Smooth muscle cell of trachea (primary cell): ENCODE measurements around the gene MMP12. TPM values are rescaled to one million over a fixed set of nuclear protein-coding genes. Genes with fewer than 3 reads are reported as not detected.

ENCODE experiments used
- total RNA-seq: library from RNA; depleted of rRNA; stranded (reverse); fragments of >200 nt; gene quantifications from 2 replicates; pipeline ENCODE4 v1.2.1, GENCODE V29; 2014

The MMP12 gene
- 0.44 and 1.8 TPM in 2 replicates for total RNA-seq

GRCh38 chr11:102874852-102875251 is at the start of gene MMP12:
Gene MMP12 (minus strand): TSS chr11:102874982. CDS start chr11:102874937, 45 bp downstream.

GRCh38 chr11:102843489-102843888 is 31.3 kb downstream of the MMP12 start, which contains the start of gene MMP3:
Gene MMP3 (minus strand): TSS chr11:102843609. CDS start chr11:102843546, 63 bp downstream.

Other genes with a start within 250 kb of the MMP12 start
- gene MMP20, start 249.7 kb downstream of the MMP12 start, total RNA-seq: not detected in 2 replicates
- 0.44 TPM in 1 of 2 replicates, not detected in the other for gene MMP27, start 169.2 kb downstream of the MMP12 start, total RNA-seq
- gene MMP8, start 150.0 kb downstream of the MMP12 start, total RNA-seq: under 0.01 and 0.33 TPM in 2 replicates
- 0.87 and 0.99 TPM in 2 replicates for gene MMP10, start 94.4 kb downstream of the MMP12 start, total RNA-seq
- 78.2 and 425 TPM in 2 replicates for gene MMP1, start 76.8 kb downstream of the MMP12 start, total RNA-seq
- 9.5 and 13.4 TPM in 2 replicates for gene MMP3, start 31.4 kb downstream of the MMP12 start, total RNA-seq
- gene MMP13, start 80.8 kb upstream of the MMP12 start, total RNA-seq: not detected in 2 replicates
- gene DCUN1D5, start 217.2 kb upstream of the MMP12 start, total RNA-seq: 47.3 and 60.7 TPM in 2 replicates
- gene DYNC2H1, start 234.4 kb upstream of the MMP12 start, total RNA-seq: 55.7 and 69.5 TPM in 2 replicates